ENCODE data around the gene FBXL16. TPM values are rescaled to one million over a fixed set of nuclear protein-coding genes. Genes with fewer than 3 reads are reported as not detected.
"Not testable (repeated sequence)": the region's sequence is repeated elsewhere in the genome, so short reads cannot be mapped to it uniquely, and the experiment has no call there.

FBXL16 gene
- total RNA-seq, 4 donors from 2014 or later = 13.7 to 23.1 (median 17.9) TPM

DNA sequence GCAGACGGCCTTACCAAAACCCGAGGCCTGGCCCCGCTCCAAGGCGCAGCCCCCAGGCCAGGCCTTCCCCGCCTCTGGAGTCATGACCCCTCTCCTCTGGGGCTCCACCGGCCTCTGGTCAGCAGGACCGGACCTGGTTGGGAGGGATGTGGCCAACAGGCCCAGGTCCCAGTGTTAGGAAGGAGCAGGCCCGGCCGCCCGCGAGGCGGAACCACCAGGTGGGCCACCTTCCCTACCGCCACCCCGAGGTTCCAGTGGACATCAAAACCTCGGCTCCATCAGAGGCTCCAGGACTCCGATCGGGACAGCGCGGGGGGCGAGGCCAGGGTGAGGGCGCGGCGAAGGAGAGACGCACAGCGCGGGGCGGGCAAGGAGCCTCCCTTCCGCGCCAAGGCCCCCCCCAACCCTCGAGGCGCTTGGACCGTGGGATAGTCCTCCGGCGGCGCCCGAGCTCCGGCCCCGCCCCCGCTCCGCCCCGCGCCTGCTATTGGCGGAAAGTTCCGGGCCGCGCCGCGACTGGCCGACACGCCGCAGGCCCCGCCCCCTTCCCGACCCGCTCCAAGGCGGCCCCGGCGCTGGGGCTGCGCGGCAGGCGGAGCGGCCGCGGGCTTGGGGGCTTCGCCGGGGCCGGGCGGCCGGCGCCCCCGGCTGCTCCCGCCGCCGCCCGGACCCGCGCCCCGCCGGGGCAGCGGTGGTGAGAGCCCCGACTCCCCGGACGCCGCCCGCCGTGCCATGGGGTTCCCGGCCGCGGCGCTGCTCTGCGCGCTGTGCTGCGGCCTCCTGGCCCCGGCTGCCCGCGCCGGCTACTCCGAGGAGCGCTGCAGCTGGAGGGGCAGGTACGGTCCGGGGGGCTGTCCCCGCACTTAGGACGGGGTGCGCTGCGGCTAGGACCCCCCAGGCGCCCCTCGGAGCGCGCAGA lies 9.2 kb upstream of the FBXL16 start, which contains the start of gene METRN:
TSS of gene METRN (plus strand) at position 561 of the 919 bp plus-strand sequence. CDS start at position 733, 172 bp downstream.
- WGBS = 7% methylated on average over 62 of the region's 108 CpGs
- Histone ChIP-seq H3K4me1 (peaks cover 27% of the 10 kb centered on the region), H3K9me3 (no peaks in the 10 kb centered on the region), H3K27me3 (peaks cover 60% of the 10 kb centered on the region), H3K36me3 (no peaks in the 10 kb centered on the region), H3K4me3 (peak within 1 kb of the TSS; percentile 76), H3K27ac (no peak within 1 kb of the TSS)
- TF ChIP-seq POLR2A (IDR thresholded peaks at IDR 0.05) (no peak), POLR2AphosphoS5 (IDR thresholded peaks at IDR 0.05) (no peak), EP300 (IDR thresholded peaks at IDR 0.05) (no peak)
- TF ChIP-seq, protein P1, sequence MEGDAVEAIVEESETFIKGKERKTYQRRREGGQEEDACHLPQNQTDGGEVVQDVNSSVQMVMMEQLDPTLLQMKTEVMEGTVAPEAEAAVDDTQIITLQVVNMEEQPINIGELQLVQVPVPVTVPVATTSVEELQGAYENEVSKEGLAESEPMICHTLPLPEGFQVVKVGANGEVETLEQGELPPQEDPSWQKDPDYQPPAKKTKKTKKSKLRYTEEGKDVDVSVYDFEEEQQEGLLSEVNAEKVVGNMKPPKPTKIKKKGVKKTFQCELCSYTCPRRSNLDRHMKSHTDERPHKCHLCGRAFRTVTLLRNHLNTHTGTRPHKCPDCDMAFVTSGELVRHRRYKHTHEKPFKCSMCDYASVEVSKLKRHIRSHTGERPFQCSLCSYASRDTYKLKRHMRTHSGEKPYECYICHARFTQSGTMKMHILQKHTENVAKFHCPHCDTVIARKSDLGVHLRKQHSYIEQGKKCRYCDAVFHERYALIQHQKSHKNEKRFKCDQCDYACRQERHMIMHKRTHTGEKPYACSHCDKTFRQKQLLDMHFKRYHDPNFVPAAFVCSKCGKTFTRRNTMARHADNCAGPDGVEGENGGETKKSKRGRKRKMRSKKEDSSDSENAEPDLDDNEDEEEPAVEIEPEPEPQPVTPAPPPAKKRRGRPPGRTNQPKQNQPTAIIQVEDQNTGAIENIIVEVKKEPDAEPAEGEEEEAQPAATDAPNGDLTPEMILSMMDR (IDR thresholded peaks at IDR 0.05) = no peak
- DNase-seq (ENCODE audit: low spot score in 2 of 2) = peak; percentile 92 to 94

DNA sequence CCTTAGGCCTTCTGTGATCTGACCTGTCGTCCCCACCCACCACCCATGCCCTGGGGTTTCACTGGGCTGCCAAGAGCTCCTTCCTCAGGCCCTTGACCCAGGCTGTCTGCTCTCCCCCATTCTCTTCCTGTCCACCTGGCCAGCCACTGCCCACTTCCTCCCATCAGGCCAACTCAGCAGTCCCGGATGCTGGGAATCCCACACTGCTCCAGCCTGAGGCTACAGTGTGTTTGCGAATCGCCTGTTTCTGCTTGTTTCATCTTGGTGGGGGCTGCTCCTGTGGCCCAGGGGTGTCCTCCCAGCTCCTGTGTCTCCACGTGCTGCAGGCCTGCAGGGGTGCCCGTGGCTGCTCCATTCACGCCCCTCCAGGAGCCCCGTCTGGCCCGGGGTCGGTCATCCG lies 8.5 kb upstream of the FBXL16 start:
- no peaks in the 10 kb centered on the region for H3K36me3 ChIP-seq
- H3K4me1 ChIP-seq = peaks cover 26% of the 10 kb centered on the region
- no peak overlapping the region for H3K27ac ChIP-seq
- no peak for DNase-seq (ENCODE audit: low spot score in 2 of 2)
- peaks cover 67% of the 10 kb centered on the region for H3K27me3 ChIP-seq
- 63% methylated on average over 1 of the region's 11 CpGs for WGBS
- H3K4me3 ChIP-seq = no peak overlapping the region
- no peaks in the 10 kb centered on the region for H3K9me3 ChIP-seq
- TF ChIP-seq EP300 (IDR thresholded peaks at IDR 0.05) (no peak), POLR2AphosphoS5 (IDR thresholded peaks at IDR 0.05) (no peak)
- TF ChIP-seq, protein P1 (IDR thresholded peaks at IDR 0.05) = no peak

DNA sequence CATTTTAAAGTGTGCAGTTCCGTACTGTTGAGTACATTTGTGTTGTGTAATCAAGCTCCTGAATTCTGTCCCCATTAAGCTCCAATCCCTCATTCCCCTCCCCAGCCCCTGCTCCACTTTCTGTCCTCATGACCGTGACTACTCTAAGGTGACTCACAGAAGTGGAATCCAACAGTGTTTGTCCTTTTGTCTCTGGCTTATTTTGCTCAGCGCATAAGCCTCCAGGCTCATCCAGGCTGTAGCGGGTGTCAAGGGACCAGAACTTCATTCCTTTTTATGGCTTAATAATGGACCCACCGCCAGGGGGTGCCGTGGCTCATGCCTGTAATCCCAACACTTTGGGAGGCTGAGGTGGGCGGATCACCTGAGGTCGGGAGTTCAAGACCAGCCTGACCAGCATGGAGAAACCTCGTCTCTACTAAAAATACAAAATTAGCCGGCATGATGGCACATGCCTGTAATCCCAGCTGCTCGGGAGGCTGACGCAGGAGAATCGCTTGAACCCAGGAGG lies 7.2 kb upstream of the FBXL16 start:
- 31% methylated on average over 12 of the region's 13 CpGs for WGBS
- Histone ChIP-seq H3K4me1 (peaks cover 26% of the 10 kb centered on the region), H3K27me3 (peaks cover 79% of the 10 kb centered on the region)
- TF ChIP-seq, protein P1 (IDR thresholded peaks at IDR 0.05) = peak; percentile 14 to 28
- not testable (repeated sequence) for H3K36me3 ChIP-seq; H3K4me3 ChIP-seq; H3K9me3 ChIP-seq; DNase-seq (ENCODE audit: low spot score in 2 of 2); H3K27ac ChIP-seq

DNA sequence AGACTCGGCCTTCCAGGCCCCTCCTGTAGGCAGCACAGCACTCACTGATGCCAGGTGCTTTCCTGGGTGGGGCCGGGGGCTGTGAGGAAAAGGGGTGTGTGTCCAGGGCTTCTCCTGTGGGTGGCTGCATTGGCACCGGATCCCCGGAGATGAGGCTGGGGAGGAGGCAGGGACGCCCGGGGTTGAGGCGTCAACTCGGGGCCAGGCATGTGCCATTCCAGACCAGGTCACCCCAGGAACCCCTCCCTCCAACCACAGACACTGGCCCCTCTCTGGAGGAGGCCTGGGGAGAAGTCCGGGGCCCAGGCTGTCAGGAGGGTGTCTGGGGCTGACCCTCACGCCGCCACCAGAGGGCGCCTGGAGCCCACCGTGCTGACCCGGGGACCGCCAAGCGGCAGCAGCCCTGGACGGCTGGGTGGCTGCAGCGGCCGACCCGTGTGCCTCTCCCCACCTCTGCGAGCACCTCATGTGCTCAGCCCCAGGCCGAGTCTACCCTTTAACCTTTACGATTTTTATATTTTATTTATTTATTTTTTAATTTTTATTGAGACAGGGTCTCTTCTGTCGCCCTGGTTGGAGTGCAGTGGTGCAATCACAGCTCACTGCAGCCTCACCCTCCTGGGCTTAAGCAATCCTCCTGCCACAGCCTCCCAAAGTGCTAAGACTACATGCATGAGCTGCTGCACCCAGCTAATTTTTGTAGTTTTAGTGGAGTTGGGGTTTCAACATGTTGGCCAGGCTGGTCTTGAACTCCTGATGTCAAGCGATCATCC lies 6.1 kb upstream of the FBXL16 start:
- Histone ChIP-seq H3K27me3 (peaks cover 79% of the 10 kb centered on the region), H3K36me3 (no peaks in the 10 kb centered on the region), H3K27ac (no peak overlapping the region), H3K4me1 (peaks cover 33% of the 10 kb centered on the region), H3K9me3 (no peaks in the 10 kb centered on the region), H3K4me3 (no peak overlapping the region)
- TF ChIP-seq, protein P1 (IDR thresholded peaks at IDR 0.05) = peak; percentile 85 to 93
- TF ChIP-seq POLR2A (IDR thresholded peaks at IDR 0.05) = no peak
- DNase-seq (ENCODE audit: low spot score in 2 of 2) = no peak
- 9% methylated on average over 16 of the region's 25 CpGs for WGBS

DNA sequence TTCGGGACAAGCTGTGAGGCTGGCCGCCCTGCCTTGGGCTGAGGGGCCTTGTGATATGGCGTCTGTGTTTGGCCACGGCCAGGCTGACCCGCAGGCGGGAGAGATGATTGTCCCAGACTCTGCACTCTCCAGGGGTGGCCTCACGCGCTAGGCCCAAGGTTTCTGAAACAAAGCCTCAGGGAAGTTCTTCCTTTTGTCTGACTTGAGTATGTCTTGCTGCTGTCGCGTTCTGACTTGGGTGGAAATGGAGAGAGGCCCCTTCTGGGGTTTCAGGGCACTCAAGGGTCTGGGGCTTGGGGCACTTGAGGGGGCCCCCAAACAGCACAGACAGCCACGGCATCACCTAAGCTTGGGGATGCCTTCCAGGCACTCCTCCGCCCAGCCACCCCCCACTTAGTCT lies 5.5 kb upstream of the FBXL16 start:
- no peaks in the 10 kb centered on the region for H3K36me3 ChIP-seq
- peaks cover 79% of the 10 kb centered on the region for H3K27me3 ChIP-seq
- H3K4me3 ChIP-seq = no peak overlapping the region
- 74% methylated on average over 6 of the region's 12 CpGs for WGBS
- DNase-seq (ENCODE audit: low spot score in 2 of 2) = no peak
- H3K27ac ChIP-seq = no peak overlapping the region
- H3K4me1 ChIP-seq = peaks cover 33% of the 10 kb centered on the region
- TF ChIP-seq POLR2AphosphoS5 (IDR thresholded peaks at IDR 0.05) (no peak), EP300 (IDR thresholded peaks at IDR 0.05) (no peak), POLR2A (IDR thresholded peaks at IDR 0.05) (no peak)
- TF ChIP-seq, protein P1 (IDR thresholded peaks at IDR 0.05) = no peak
- no peaks in the 10 kb centered on the region for H3K9me3 ChIP-seq

Measured in suprapubic skin (tissue), 4 donors.